Activated CD4-positive, alpha-beta memory T cell treated with anti-CD3 and anti-CD28 coated beads for 36 hours (primary cell): ENCODE results near the gene FERD3L. TPM values are rescaled to one million over a fixed set of nuclear protein-coding genes. Genes with fewer than 3 reads are reported as not detected.

ENCODE experiments used
- CTCF ChIA-PET: fragments of 350-600 bp; sonication (Branson Sonifier 250); formaldehyde crosslinking; loops from one replicate; lab custom pipeline; 2021; ENCODE audit warnings: antibody characterized with exemption, inconsistent platforms; lab: Charles Lee
- POLR2A ChIA-PET: fragments of 350-600 bp; sonication (Branson Sonifier 250); formaldehyde crosslinking; loops from one replicate; lab custom pipeline; 2021; ENCODE audit warnings: antibody characterized with exemption; lab: Charles Lee
- DNase-seq: peaks from one replicate; pipeline ENCODE4 v3.0.0-alpha.2; 2020
- H3K27ac Mint-ChIP-seq: one replicate; pipeline ENCODE4 v1.8.0; 2021; ENCODE audit warnings: mixed read lengths
- H3K27me3 Mint-ChIP-seq: one replicate; pipeline ENCODE4 v1.8.0; 2021; ENCODE audit warnings: mixed read lengths
- H3K36me3 Mint-ChIP-seq: one replicate; pipeline ENCODE4 v1.8.0; 2021; ENCODE audit warnings: mixed read lengths
- H3K4me1 Mint-ChIP-seq: one replicate; pipeline ENCODE4 v1.8.0; 2021; ENCODE audit warnings: low read depth, mixed read lengths
- H3K4me3 Mint-ChIP-seq: one replicate; pipeline ENCODE4 v1.8.0; 2021; ENCODE audit warnings: mild to moderate bottlenecking, mixed read lengths
- H3K9me3 Mint-ChIP-seq: one replicate; pipeline ENCODE4 v1.8.0; 2021; ENCODE audit warnings: mixed read lengths
- intact Hi-C: fragments of 100-400 bp; cut with micrococcal nuclease; formaldehyde crosslinking; loops from one replicate; pipeline ENCODE4 v1.15.1; 2023
- total RNA-seq, 2 experiments: library from RNA; stranded (reverse); gene quantifications; one replicate each; pipeline ENCODE4 v1.2.3, GENCODE V29; 2021

Gene FERD3L
- total RNA-seq, 2 experiments from 2014 or later: not detected

DNA sequence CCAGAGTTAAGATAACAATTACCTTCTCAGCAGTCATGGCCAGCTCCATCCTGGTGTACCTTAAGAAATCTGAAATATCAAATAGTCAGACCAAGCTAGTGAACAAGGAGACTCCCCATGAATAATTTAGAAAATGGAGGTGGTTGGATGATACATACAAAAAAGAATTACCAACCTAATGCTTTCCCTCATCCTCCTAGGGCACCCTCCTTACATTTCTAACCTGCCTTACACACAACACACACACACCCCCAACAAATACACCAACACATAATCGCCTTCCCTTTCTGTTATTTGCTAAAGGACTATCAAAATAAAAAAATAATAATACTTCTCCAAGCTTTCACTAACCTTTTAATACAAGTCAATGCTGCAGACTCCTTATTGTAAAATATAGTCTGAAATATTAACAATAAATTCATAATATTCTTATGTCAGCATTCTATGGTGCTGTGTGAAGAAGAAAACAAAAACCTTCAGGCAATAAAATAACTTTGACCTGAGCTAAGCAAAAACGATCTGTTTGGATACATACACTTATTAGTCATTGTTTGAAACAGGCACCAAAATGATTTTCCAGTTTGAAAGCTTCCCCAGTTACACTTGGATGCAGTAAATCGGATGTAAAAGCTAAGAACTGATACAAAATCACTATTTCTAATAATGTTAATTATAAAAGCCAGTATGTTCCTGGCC is 31.2 kb downstream of the FERD3L start:
- intact Hi-C loops: loop anchor here (10.0 kb wide), 1 partner anchor 1681 kb away; no protein-coding TSS in a partner anchor
- Mint-ChIP-seq H3K4me1 (peaks cover 2% of the 10 kb centered on the region), H3K9me3 (no peaks in the 10 kb centered on the region), H3K36me3 (peaks cover 1% of the 10 kb centered on the region), H3K4me3 (no peak overlapping the region), H3K27me3 (peaks cover 48% of the 10 kb centered on the region), H3K27ac (no peak overlapping the region)
- CTCF ChIA-PET: no interaction called here
- POLR2A ChIA-PET: interaction anchor here (0.5 kb wide), 1 partner anchor 254 kb away, joined by 3 read pairs; no protein-coding TSS in a partner anchor
- no peak for DNase-seq

DNA sequence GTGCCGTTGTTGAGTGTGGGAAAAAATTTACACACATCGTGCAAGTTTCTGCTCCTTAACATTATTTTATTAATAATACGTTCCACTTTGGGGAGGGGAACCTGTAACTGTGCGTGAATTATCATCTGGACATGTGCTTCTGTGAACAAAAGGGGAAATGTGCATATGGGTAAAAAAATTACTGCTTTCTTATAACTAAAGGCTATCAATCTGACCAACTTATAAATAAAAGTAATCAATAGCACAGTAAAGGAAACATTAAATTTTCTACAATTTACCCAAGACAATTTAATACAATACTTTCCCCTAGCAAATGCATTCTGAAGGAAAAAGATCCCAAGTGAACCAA is 32.2 kb downstream of the FERD3L start:
- Mint-ChIP-seq H3K4me3 (no peak overlapping the region), H3K4me1 (peaks cover 2% of the 10 kb centered on the region), H3K36me3 (peaks cover 1% of the 10 kb centered on the region), H3K27me3 (peaks cover 48% of the 10 kb centered on the region), H3K9me3 (no peaks in the 10 kb centered on the region), H3K27ac (no peak overlapping the region)
- CTCF ChIA-PET: no interaction called here
- intact Hi-C loops: loop anchor here (10.0 kb wide), 1 partner anchor 1682 kb away; no protein-coding TSS in a partner anchor
- POLR2A ChIA-PET: interaction anchor here (0.6 to 1.2 kb wide), 2 partner anchors 9 to 14 kb away, joined by 3 to 4 read pairs; no protein-coding TSS in a partner anchor
- no peak for DNase-seq

DNA sequence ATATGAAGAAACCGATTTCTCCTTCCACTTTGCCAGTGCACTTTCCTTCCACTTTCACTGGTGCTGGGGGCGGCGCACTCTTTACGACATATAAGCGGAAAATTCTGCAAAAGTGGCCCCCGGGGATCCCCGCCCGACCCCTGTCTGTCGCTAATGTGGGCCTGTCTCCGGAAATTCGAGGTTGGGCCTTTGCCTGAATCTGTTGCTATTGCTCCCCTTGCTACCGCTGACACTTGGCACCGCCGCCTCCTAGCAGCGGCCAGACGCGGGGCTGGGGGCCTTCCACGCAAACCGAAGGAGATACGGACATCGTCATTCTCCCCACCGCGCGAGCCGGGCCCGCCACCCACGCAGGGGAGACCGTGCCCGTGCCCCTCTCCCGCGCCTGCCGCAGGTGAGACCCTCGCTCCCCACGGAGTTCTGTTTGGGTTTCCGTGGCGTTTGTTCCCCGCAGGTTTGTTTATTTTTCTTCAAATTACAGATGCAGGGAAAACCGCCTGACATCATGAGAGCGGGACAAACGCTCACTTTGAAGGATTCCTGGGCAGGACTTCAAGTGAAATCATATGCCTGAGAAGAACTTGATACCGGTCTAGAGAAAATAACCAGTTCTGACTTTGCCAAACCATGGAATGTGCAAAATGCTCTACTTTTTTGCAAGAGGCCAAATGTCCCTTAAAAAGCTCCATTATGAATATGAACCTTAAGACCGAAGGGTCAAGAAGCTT is 32.8 kb downstream of the FERD3L start:
- ChIA-PET POLR2A (interaction anchor here (0.6 to 1.2 kb wide), 2 partner anchors 10 to 13 kb away, joined by 3 to 4 read pairs; no protein-coding TSS in a partner anchor), CTCF (no interaction called here)
- intact Hi-C loops: loop anchor here (10.0 kb wide), 1 partner anchor 1682 kb away; no protein-coding TSS in a partner anchor
- Mint-ChIP-seq H3K4me1 (peaks cover 7% of the 10 kb centered on the region), H3K36me3 (peaks cover 1% of the 10 kb centered on the region), H3K9me3 (no peaks in the 10 kb centered on the region), H3K27ac (no peak overlapping the region), H3K4me3 (no peak overlapping the region), H3K27me3 (peaks cover 54% of the 10 kb centered on the region)
- no peak for DNase-seq

GRCh38 chr7:19111474-19112273 is 33.5 kb downstream of the FERD3L start:
- POLR2A ChIA-PET: no interaction called here
- peaks cover 60% of the 10 kb centered on the region for H3K27me3 Mint-ChIP-seq
- no peak overlapping the region for H3K27ac Mint-ChIP-seq
- CTCF ChIA-PET: no interaction called here
- H3K36me3 Mint-ChIP-seq: peaks cover 1% of the 10 kb centered on the region
- H3K9me3 Mint-ChIP-seq: no peaks in the 10 kb centered on the region
- no peak overlapping the region for H3K4me3 Mint-ChIP-seq
- peaks cover 8% of the 10 kb centered on the region for H3K4me1 Mint-ChIP-seq
- intact Hi-C loops: loop anchor here (10.0 kb wide), 1 partner anchor 1683 kb away; no protein-coding TSS in a partner anchor
- no peak for DNase-seq

DNA sequence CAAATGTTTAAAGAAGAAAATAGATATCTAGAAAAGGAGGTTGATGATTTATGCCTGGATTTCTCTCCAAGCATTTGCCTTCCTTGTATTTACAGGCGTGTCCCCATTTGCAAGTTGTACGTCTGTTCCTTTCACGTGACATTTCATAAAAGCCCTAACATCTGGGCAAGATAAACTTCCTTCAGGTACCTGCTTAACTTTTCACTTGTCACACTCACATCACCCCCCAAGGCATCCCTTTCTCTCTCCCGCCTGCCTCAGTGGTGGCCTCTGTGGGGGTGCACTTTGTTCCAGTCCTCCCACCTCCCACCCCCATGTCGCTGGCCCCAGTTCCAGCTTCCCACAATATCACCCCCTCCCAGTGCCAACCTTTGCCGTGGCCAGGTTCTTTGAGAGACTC is 34.4 kb downstream of the FERD3L start:
- Mint-ChIP-seq H3K9me3 (no peaks in the 10 kb centered on the region), H3K4me1 (peaks cover 7% of the 10 kb centered on the region), H3K27me3 (peaks cover 62% of the 10 kb centered on the region), H3K27ac (no peak overlapping the region), H3K36me3 (peaks cover 1% of the 10 kb centered on the region), H3K4me3 (no peak overlapping the region)
- CTCF ChIA-PET: no interaction called here
- intact Hi-C loops: loop anchor here (10.0 kb wide), 1 partner anchor 1684 kb away; no protein-coding TSS in a partner anchor
- no peak for DNase-seq
- POLR2A ChIA-PET: no interaction called here

- ChIA-PET CTCF (no interaction called here), POLR2A (no interaction called here)
- Mint-ChIP-seq H3K27ac (no peak overlapping the region), H3K4me3 (no peak overlapping the region), H3K9me3 (no peaks in the 10 kb centered on the region), H3K36me3 (peaks cover 1% of the 10 kb centered on the region), H3K4me1 (peaks cover 7% of the 10 kb centered on the region), H3K27me3 (peaks cover 65% of the 10 kb centered on the region)
- intact Hi-C loops: loop anchor here (10.0 kb wide), 1 partner anchor 1685 kb away; no protein-coding TSS in a partner anchor
- DNase-seq: no peak
These were observed 35.0 kb downstream of the FERD3L start for GRCh38 chr7:19110026-19110730.

DNA sequence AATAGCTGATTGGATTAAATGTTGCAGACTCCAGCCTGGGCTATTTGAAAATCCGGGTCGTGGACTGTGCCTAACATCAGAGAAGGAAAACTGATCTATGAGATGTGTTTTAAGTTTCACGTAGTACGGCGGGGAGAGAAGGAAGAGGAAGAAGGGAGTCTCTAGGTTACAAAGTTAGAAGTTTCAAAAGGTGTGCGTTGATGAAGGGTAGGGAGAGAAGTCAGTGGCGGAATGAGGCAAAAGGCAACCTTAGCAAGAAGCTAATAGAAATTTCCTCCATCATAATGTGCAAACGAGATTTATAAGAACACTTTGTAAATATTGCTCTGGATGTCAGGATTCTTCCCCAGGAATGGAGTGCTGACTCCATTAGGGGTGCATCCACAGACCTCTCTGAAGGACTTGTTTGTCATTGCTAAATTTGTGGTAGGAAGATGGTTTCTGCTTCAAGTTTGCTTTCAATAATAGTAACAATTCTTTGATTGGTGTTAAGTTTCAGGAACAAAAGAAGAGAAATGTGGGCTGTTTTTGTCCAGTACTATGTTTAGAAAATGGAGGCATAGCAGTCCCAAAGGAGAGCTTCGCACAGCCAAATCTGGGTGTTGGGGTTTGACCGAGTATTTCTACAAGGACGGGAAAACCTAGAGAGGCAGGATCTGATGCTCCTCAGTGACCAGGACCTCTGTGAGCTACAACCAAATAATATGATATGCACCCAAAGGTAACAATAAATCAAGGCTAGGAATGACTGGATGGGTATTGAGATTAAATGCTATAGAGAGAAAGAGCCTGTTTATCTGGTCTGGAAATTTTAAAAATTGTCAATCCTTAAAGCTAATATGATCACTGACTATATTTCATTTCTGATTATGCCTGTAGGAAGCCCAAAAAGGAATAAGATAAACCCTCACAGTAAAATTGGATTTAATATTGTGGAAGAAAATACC is 35.9 kb downstream of the FERD3L start:
- peaks cover 7% of the 10 kb centered on the region for H3K4me1 Mint-ChIP-seq
- no peak overlapping the region for H3K27ac Mint-ChIP-seq
- intact Hi-C loops: no loop called here
- no peaks in the 10 kb centered on the region for H3K9me3 Mint-ChIP-seq
- no peak overlapping the region for H3K4me3 Mint-ChIP-seq
- H3K36me3 Mint-ChIP-seq: peaks cover 1% of the 10 kb centered on the region
- no peak for DNase-seq
- H3K27me3 Mint-ChIP-seq: peaks cover 71% of the 10 kb centered on the region
- CTCF ChIA-PET: no interaction called here
- POLR2A ChIA-PET: no interaction called here

GRCh38 chr7:19107356-19108146 is 37.7 kb downstream of the FERD3L start:
- Mint-ChIP-seq H3K9me3 (peaks cover 4% of the 10 kb centered on the region), H3K4me1 (peaks cover 7% of the 10 kb centered on the region), H3K4me3 (no peak overlapping the region), H3K27ac (no peak overlapping the region), H3K36me3 (peaks cover 1% of the 10 kb centered on the region), H3K27me3 (peaks cover 76% of the 10 kb centered on the region)
- ChIA-PET CTCF (no interaction called here), POLR2A (interaction anchor here (0.6 kb wide), 1 partner anchor 1578 kb away, joined by 4 read pairs; no protein-coding TSS in a partner anchor)
- no peak for DNase-seq
- intact Hi-C loops: no loop called here

DNA sequence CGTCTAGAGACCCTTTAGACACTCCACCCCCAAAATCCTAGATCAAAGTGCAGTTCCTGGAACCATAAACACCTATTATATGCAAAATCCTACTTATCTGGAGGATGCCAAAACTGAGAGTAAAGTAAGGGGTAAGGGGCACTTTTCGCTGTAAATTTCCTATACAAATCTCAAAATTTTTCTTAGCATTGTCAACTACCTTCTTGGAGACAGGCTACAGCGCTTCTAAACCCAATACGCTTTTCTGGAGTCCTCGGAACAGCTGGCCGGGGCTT is 38.2 kb downstream of the FERD3L start:
- H3K36me3 Mint-ChIP-seq: peaks cover 1% of the 10 kb centered on the region
- DNase-seq: no peak
- H3K27ac Mint-ChIP-seq: no peak overlapping the region
- H3K4me1 Mint-ChIP-seq: peaks cover 7% of the 10 kb centered on the region
- H3K4me3 Mint-ChIP-seq: no peak overlapping the region
- H3K27me3 Mint-ChIP-seq: peaks cover 75% of the 10 kb centered on the region
- intact Hi-C loops: no loop called here
- ChIA-PET CTCF (no interaction called here), POLR2A (interaction anchor here (0.6 kb wide), 1 partner anchor 1579 kb away, joined by 4 read pairs; no protein-coding TSS in a partner anchor)
- peaks cover 4% of the 10 kb centered on the region for H3K9me3 Mint-ChIP-seq
